HT1080 (cell line): ENCODE measurements around the gene APOBEC4. TPM values are rescaled to one million over a fixed set of nuclear protein-coding genes. Genes with fewer than 3 reads are reported as not detected.

Source experiments
- DNase-seq: peaks from one replicate; pipeline ENCODE4 v3.0.0-alpha.2; 2015; ENCODE audit warnings: low read depth
- total RNA-seq: library from RNA; depleted of rRNA; stranded (reverse); fragments of >200 nt; shearing (Covaris generic); gene quantifications from 2 replicates; pipeline ENCODE4 v1.2.3, GENCODE V29; 2014

The APOBEC4 gene
- total RNA-seq, 1 experiment from 2014 or later = not detected

- no peak for DNase-seq
These were observed 22.3 kb upstream of the APOBEC4 start for GRCh38 chr1:183675381-183675780.

- no peak for DNase-seq
These were observed 21.8 kb upstream of the APOBEC4 start for GRCh38 chr1:183674886-183675285.

- DNase-seq = no peak
These were observed 21.2 kb upstream of the APOBEC4 start for GRCh38 chr1:183674339-183674738.

GRCh38 chr1:183673605-183674323 lies 20.6 kb upstream of the APOBEC4 start:
- DNase-seq = no peak

GRCh38 chr1:183670169-183670568 lies 17.1 kb upstream of the APOBEC4 start:
- DNase-seq = no peak

- no peak for DNase-seq
These were observed 3.2 kb upstream of the APOBEC4 start for GRCh38 chr1:183656355-183656754.

- peak; percentile 77 for DNase-seq
These were observed 2.5 kb upstream of the APOBEC4 start for GRCh38 chr1:183655562-183656075.

- DNase-seq = peak; percentile 7
These were observed 1.6 kb upstream of the APOBEC4 start for GRCh38 chr1:183654706-183655105.

- DNase-seq = no peak
These were observed 848 bp upstream of the APOBEC4 start for GRCh38 chr1:183653876-183654451.

GRCh38 chr1:183653462-183653794 lies 312 bp upstream of the APOBEC4 start:
- no peak for DNase-seq

- DNase-seq = no peak
These were observed 1.0 kb downstream of the APOBEC4 start for GRCh38 chr1:183652107-183652506.

- no peak for DNase-seq
These were observed 1.5 kb downstream of the APOBEC4 start for GRCh38 chr1:183651612-183652011.

GRCh38 chr1:183648042-183648441 lies 5.1 kb downstream of the APOBEC4 start:
- no peak for DNase-seq

- DNase-seq = no peak
These were observed 6.3 kb downstream of the APOBEC4 start for GRCh38 chr1:183646776-183647175.

GRCh38 chr1:183645531-183645930 lies 7.6 kb downstream of the APOBEC4 start:
- DNase-seq = no peak

GRCh38 chr1:183642166-183642565 lies 10.9 kb downstream of the APOBEC4 start:
- no peak for DNase-seq

- no peak for DNase-seq
These were observed 12.9 kb downstream of the APOBEC4 start for GRCh38 chr1:183640193-183640592.

- no peak for DNase-seq
These were observed 14.3 kb downstream of the APOBEC4 start for GRCh38 chr1:183638649-183639387.

GRCh38 chr1:183636783-183637182 lies 16.3 kb downstream of the APOBEC4 start:
- no peak for DNase-seq

- no peak for DNase-seq
These were observed 16.8 kb downstream of the APOBEC4 start for GRCh38 chr1:183636334-183636682.

- peak; percentile 98 for DNase-seq
These were observed 17.3 kb downstream of the APOBEC4 start, which contains the start of gene ARPC5 for GRCh38 chr1:183635606-183636333. ARPC5 (minus strand) TSS chr1:183635783; CDS start chr1:183635659, 124 bp downstream.
